K562 (cell line): ENCODE measurements around the gene GLOD4. TPM values are rescaled to one million over a fixed set of nuclear protein-coding genes. Genes with fewer than 3 reads are reported as not detected.

Source experiments
- polyA plus RNA-seq, 8 experiments: library from polyadenylated mRNA; depleted of rRNA in 4 of 8; stranded (reverse) in 5 of 8; unstranded in 3 of 8; fragments of >200 nt; fragmentation: Nextera tagmentation in 2 of 8; fragmentation: Illumina TruSeq in 1 of 8; extraction: Ambion mirVana in 2 of 8; extraction: Trizol in 1 of 8; gene quantifications; 2 replicates each; pipeline versions ENCODE4 v1.2.1 to v1.2.3, GENCODE V29; 2011 to 2014; ENCODE audit warnings: inconsistent platforms in 1 of 8, missing spikeins in 1 of 8
- total RNA-seq, 7 experiments: library from RNA; depleted of rRNA in 6 of 7; stranded (reverse); fragments of >200 nt in 6 of 7; fragmentation: Illumina TruSeq in 2 of 7; extraction: Trizol in 2 of 7; gene quantifications; 2 replicates each; pipeline versions ENCODE4 v1.2.1 to v1.2.3, GENCODE V29; 2011 to 2021; ENCODE audit warnings: low replicate concordance in 1 of 7

The GLOD4 gene
- total and polyA plus RNA-seq, 9 of the 15 experiments (the other 6 are each of a cell fraction or from before 2014, with no cell fraction given) = 52.0 to 109 (median 64.9) TPM

Other genes with a start within 250 kb of the GLOD4 start
- gene VPS53, start 67.4 kb downstream of the GLOD4 start, total RNA-seq (2014; rRNA removed) = 4.9 and 9.1 TPM in 2 replicates
- gene VPS53, start 67.4 kb downstream of the GLOD4 start, total RNA-seq (2014; rRNA removed; fragmentation: Illumina TruSeq; extraction: Trizol) = 6.9 and 7.1 TPM in 2 replicates
- 8.1 and 8.3 TPM in 2 replicates for gene VPS53, start 67.4 kb downstream of the GLOD4 start, total RNA-seq (2015; rRNA removed; fragmentation: Illumina TruSeq; extraction: Trizol)
- gene VPS53, start 67.4 kb downstream of the GLOD4 start, total RNA-seq (2021) = 27.5 and 29.1 TPM in 2 replicates
- gene VPS53, start 67.4 kb downstream of the GLOD4 start, polyA plus RNA-seq (2011; rRNA removed) = 9.9 and 12.4 TPM in 2 replicates
- 8.3 and 8.8 TPM in 2 replicates for gene VPS53, start 67.4 kb downstream of the GLOD4 start, polyA plus RNA-seq (2014; fragmentation: Illumina TruSeq; extraction: Trizol)
- 1 to 10 TPM in 1 of 2 experiments, under 1 TPM in 1; 0.90 to 1.3 TPM for gene VPS53, start 67.4 kb downstream of the GLOD4 start, polyA plus RNA-seq (2014; fragmentation: Nextera tagmentation; extraction: Ambion mirVana)
- 6.0 and 8.2 TPM in 2 replicates for gene VPS53, start 67.4 kb downstream of the GLOD4 start, polyA plus RNA-seq (2014; rRNA removed)
- 7.9 and 10.8 TPM in 2 replicates for gene TLCD3A, start 49.7 kb downstream of the GLOD4 start, total RNA-seq (2014; rRNA removed)
- gene TLCD3A, start 49.7 kb downstream of the GLOD4 start, total RNA-seq (2014; rRNA removed; fragmentation: Illumina TruSeq; extraction: Trizol) = 5.6 and 6.5 TPM in 2 replicates
- gene TLCD3A, start 49.7 kb downstream of the GLOD4 start, total RNA-seq (2015; rRNA removed; fragmentation: Illumina TruSeq; extraction: Trizol) = 6.9 and 7.1 TPM in 2 replicates
- 8.7 and 9.3 TPM in 2 replicates for gene TLCD3A, start 49.7 kb downstream of the GLOD4 start, total RNA-seq (2021)
- gene TLCD3A, start 49.7 kb downstream of the GLOD4 start, polyA plus RNA-seq (2011; rRNA removed) = 11.9 and 13.5 TPM in 2 replicates
- gene TLCD3A, start 49.7 kb downstream of the GLOD4 start, polyA plus RNA-seq (2014; fragmentation: Illumina TruSeq; extraction: Trizol) = 8.2 and 9.4 TPM in 2 replicates
- 1 to 10 TPM; 1.3 to 1.7 TPM for gene TLCD3A, start 49.7 kb downstream of the GLOD4 start, polyA plus RNA-seq (2014; fragmentation: Nextera tagmentation; extraction: Ambion mirVana)
- gene TLCD3A, start 49.7 kb downstream of the GLOD4 start, polyA plus RNA-seq (2014; rRNA removed) = 7.3 and 9.4 TPM in 2 replicates
- gene GEMIN4, start 30.0 kb downstream of the GLOD4 start, total RNA-seq (2014; rRNA removed) = 16.7 and 25.3 TPM in 2 replicates
- 6.3 and 8.6 TPM in 2 replicates for gene GEMIN4, start 30.0 kb downstream of the GLOD4 start, total RNA-seq (2014; rRNA removed; fragmentation: Illumina TruSeq; extraction: Trizol)
- gene GEMIN4, start 30.0 kb downstream of the GLOD4 start, total RNA-seq (2015; rRNA removed; fragmentation: Illumina TruSeq; extraction: Trizol) = 9.4 and 10.5 TPM in 2 replicates
- gene GEMIN4, start 30.0 kb downstream of the GLOD4 start, total RNA-seq (2021) = 36.6 and 38.5 TPM in 2 replicates
- gene GEMIN4, start 30.0 kb downstream of the GLOD4 start, polyA plus RNA-seq (2011; rRNA removed) = 10.8 and 23.4 TPM in 2 replicates
- gene GEMIN4, start 30.0 kb downstream of the GLOD4 start, polyA plus RNA-seq (2014; fragmentation: Illumina TruSeq; extraction: Trizol) = 32.1 and 42.5 TPM in 2 replicates
- gene GEMIN4, start 30.0 kb downstream of the GLOD4 start, polyA plus RNA-seq (2014; fragmentation: Nextera tagmentation; extraction: Ambion mirVana) = 1 to 10 TPM; 1.8 to 2.3 TPM
- gene GEMIN4, start 30.0 kb downstream of the GLOD4 start, polyA plus RNA-seq (2014; rRNA removed) = 14.3 and 15.8 TPM in 2 replicates
- 24.8 and 40.6 TPM in 2 replicates for gene MRM3, start 73 bp upstream of the GLOD4 start, total RNA-seq (2014; rRNA removed)
- gene MRM3, start 73 bp upstream of the GLOD4 start, total RNA-seq (2014; rRNA removed; fragmentation: Illumina TruSeq; extraction: Trizol) = 16.4 and 19.4 TPM in 2 replicates
- gene MRM3, start 73 bp upstream of the GLOD4 start, total RNA-seq (2015; rRNA removed; fragmentation: Illumina TruSeq; extraction: Trizol) = 18.3 and 19.5 TPM in 2 replicates
- 21.2 and 23.0 TPM in 2 replicates for gene MRM3, start 73 bp upstream of the GLOD4 start, total RNA-seq (2021)
- gene MRM3, start 73 bp upstream of the GLOD4 start, polyA plus RNA-seq (2011; rRNA removed) = 19.0 and 23.5 TPM in 2 replicates
- 13.6 and 18.1 TPM in 2 replicates for gene MRM3, start 73 bp upstream of the GLOD4 start, polyA plus RNA-seq (2014; fragmentation: Illumina TruSeq; extraction: Trizol)
- 1 to 10 TPM; 2.4 to 3.7 TPM for gene MRM3, start 73 bp upstream of the GLOD4 start, polyA plus RNA-seq (2014; fragmentation: Nextera tagmentation; extraction: Ambion mirVana)
- 19.4 and 24.4 TPM in 2 replicates for gene MRM3, start 73 bp upstream of the GLOD4 start, polyA plus RNA-seq (2014; rRNA removed)
- 0.04 TPM in 1 of 2 replicates, not detected in the other for gene NXN, start 197.5 kb upstream of the GLOD4 start, total RNA-seq (2014; rRNA removed)
- gene NXN, start 197.5 kb upstream of the GLOD4 start, total RNA-seq (2014; rRNA removed; fragmentation: Illumina TruSeq; extraction: Trizol) = 0.06 TPM in 1 of 2 replicates, not detected in the other
- gene NXN, start 197.5 kb upstream of the GLOD4 start, total RNA-seq (2015; rRNA removed; fragmentation: Illumina TruSeq; extraction: Trizol) = not detected in 2 replicates
- 0.27 and 0.34 TPM in 2 replicates for gene NXN, start 197.5 kb upstream of the GLOD4 start, total RNA-seq (2021)
- 0.31 and 0.35 TPM in 2 replicates for gene NXN, start 197.5 kb upstream of the GLOD4 start, polyA plus RNA-seq (2011; rRNA removed)
- 0.11 and 0.39 TPM in 2 replicates for gene NXN, start 197.5 kb upstream of the GLOD4 start, polyA plus RNA-seq (2014; fragmentation: Illumina TruSeq; extraction: Trizol)
- gene NXN, start 197.5 kb upstream of the GLOD4 start, polyA plus RNA-seq (2014; fragmentation: Nextera tagmentation; extraction: Ambion mirVana) = not detected
- gene NXN, start 197.5 kb upstream of the GLOD4 start, polyA plus RNA-seq (2014; rRNA removed) = 0.08 TPM in 1 of 2 replicates, not detected in the other
- 12.3 and 13.9 TPM in 2 replicates for gene TIMM22, start 214.8 kb upstream of the GLOD4 start, total RNA-seq (2014; rRNA removed)
- gene TIMM22, start 214.8 kb upstream of the GLOD4 start, total RNA-seq (2014; rRNA removed; fragmentation: Illumina TruSeq; extraction: Trizol) = 9.2 and 10.3 TPM in 2 replicates
- gene TIMM22, start 214.8 kb upstream of the GLOD4 start, total RNA-seq (2015; rRNA removed; fragmentation: Illumina TruSeq; extraction: Trizol) = 11.8 and 12.2 TPM in 2 replicates
- gene TIMM22, start 214.8 kb upstream of the GLOD4 start, total RNA-seq (2021) = 12.8 and 14.1 TPM in 2 replicates
- 6.2 and 7.2 TPM in 2 replicates for gene TIMM22, start 214.8 kb upstream of the GLOD4 start, polyA plus RNA-seq (2011; rRNA removed)
- gene TIMM22, start 214.8 kb upstream of the GLOD4 start, polyA plus RNA-seq (2014; fragmentation: Illumina TruSeq; extraction: Trizol) = 13.1 and 13.4 TPM in 2 replicates
- 1 to 10 TPM; 5.9 to 6.1 TPM for gene TIMM22, start 214.8 kb upstream of the GLOD4 start, polyA plus RNA-seq (2014; fragmentation: Nextera tagmentation; extraction: Ambion mirVana)
- gene TIMM22, start 214.8 kb upstream of the GLOD4 start, polyA plus RNA-seq (2014; rRNA removed) = 10.1 and 12.5 TPM in 2 replicates